Measurements from ENCODE around the gene NEURL4.

NEURL4 gene

DNA sequence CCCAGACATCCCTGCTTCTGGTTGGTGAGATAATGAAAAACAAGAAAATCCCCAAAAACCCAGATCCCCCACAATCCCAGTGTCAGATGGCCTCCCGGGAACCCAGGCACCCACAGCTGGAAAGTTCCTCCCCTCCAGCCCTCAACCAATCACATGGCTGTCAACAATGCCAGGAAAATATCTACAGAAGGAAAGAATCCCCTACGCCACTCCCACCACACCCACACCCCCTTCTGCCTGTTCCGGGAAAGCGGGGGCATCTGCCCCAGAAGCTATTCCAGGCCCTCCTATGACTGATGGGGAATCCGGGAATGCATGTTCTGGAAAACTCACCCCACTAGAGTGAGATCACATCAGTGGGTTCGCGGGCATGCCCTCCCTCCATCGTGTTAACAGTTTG, 27.6 kb upstream of the NEURL4 start:
- TF ChIP-seq CSDC2 (CRISPR knock-in tag; IDR thresholded peaks at IDR 0.05) (no peak), PPARA (CRISPR knock-in tag; IDR thresholded peaks at IDR 0.05; ENCODE audit: borderline replicate concordance) (no peak), TCF4 (CRISPR knock-in tag; IDR thresholded peaks at IDR 0.05; ENCODE audit: borderline replicate concordance) (no peak), ZC3H10 (CRISPR knock-in tag; IDR thresholded peaks at IDR 0.05) (no peak), SNAI2 (CRISPR knock-in tag; IDR thresholded peaks at IDR 0.05) (no peak), ZNF565 (CRISPR knock-in tag; conservative IDR thresholded peaks at IDR 0.05; ENCODE audit: low read depth) (no peak), BACH2 (CRISPR knock-in tag; IDR thresholded peaks at IDR 0.05; ENCODE audit: borderline replicate concordance) (no peak), ZNF70 (CRISPR knock-in tag; IDR thresholded peaks at IDR 0.05) (no peak), ESRRG (CRISPR knock-in tag; IDR thresholded peaks at IDR 0.05) (no peak), TOX (CRISPR knock-in tag; IDR thresholded peaks at IDR 0.05; ENCODE audit: borderline replicate concordance) (no peak), GLIS3 (CRISPR knock-in tag; IDR thresholded peaks at IDR 0.05) (no peak), ZFP30 (CRISPR knock-in tag; IDR thresholded peaks at IDR 0.05) (no peak), ZFP3 (CRISPR knock-in tag; IDR thresholded peaks at IDR 0.05) (no peak), ARNTL (CRISPR knock-in tag; IDR thresholded peaks at IDR 0.05; ENCODE audit: borderline replicate concordance, low read depth) (no peak), ZNF8 (CRISPR knock-in tag; IDR thresholded peaks at IDR 0.05) (no peak)
- TF ChIP-seq, protein P1, sequence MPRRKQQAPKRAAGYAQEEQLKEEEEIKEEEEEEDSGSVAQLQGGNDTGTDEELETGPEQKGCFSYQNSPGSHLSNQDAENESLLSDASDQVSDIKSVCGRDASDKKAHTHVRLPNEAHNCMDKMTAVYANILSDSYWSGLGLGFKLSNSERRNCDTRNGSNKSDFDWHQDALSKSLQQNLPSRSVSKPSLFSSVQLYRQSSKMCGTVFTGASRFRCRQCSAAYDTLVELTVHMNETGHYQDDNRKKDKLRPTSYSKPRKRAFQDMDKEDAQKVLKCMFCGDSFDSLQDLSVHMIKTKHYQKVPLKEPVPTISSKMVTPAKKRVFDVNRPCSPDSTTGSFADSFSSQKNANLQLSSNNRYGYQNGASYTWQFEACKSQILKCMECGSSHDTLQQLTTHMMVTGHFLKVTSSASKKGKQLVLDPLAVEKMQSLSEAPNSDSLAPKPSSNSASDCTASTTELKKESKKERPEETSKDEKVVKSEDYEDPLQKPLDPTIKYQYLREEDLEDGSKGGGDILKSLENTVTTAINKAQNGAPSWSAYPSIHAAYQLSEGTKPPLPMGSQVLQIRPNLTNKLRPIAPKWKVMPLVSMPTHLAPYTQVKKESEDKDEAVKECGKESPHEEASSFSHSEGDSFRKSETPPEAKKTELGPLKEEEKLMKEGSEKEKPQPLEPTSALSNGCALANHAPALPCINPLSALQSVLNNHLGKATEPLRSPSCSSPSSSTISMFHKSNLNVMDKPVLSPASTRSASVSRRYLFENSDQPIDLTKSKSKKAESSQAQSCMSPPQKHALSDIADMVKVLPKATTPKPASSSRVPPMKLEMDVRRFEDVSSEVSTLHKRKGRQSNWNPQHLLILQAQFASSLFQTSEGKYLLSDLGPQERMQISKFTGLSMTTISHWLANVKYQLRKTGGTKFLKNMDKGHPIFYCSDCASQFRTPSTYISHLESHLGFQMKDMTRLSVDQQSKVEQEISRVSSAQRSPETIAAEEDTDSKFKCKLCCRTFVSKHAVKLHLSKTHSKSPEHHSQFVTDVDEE (CRISPR knock-in tag; IDR thresholded peaks at IDR 0.05), result no peak
- TF ChIP-seq, protein P2, sequence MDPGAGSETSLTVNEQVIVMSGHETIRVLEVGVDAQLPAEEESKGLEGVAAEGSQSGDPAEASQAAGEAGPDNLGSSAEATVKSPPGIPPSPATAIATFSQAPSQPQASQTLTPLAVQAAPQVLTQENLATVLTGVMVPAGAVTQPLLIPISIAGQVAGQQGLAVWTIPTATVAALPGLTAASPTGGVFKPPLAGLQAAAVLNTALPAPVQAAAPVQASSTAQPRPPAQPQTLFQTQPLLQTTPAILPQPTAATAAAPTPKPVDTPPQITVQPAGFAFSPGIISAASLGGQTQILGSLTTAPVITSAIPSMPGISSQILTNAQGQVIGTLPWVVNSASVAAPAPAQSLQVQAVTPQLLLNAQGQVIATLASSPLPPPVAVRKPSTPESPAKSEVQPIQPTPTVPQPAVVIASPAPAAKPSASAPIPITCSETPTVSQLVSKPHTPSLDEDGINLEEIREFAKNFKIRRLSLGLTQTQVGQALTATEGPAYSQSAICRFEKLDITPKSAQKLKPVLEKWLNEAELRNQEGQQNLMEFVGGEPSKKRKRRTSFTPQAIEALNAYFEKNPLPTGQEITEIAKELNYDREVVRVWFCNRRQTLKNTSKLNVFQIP (CRISPR knock-in tag; IDR thresholded peaks at IDR 0.05; ENCODE audit: borderline replicate concordance, low read depth), result no peak
- TF ChIP-seq, protein P3, sequence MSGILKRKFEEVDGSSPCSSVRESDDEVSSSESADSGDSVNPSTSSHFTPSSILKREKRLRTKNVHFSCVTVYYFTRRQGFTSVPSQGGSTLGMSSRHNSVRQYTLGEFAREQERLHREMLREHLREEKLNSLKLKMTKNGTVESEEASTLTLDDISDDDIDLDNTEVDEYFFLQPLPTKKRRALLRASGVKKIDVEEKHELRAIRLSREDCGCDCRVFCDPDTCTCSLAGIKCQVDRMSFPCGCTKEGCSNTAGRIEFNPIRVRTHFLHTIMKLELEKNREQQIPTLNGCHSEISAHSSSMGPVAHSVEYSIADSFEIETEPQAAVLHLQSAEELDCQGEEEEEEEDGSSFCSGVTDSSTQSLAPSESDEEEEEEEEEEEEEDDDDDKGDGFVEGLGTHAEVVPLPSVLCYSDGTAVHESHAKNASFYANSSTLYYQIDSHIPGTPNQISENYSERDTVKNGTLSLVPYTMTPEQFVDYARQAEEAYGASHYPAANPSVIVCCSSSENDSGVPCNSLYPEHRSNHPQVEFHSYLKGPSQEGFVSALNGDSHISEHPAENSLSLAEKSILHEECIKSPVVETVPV (CRISPR knock-in tag; IDR thresholded peaks at IDR 0.05), result no peak
- TF ChIP-seq, protein P4, sequence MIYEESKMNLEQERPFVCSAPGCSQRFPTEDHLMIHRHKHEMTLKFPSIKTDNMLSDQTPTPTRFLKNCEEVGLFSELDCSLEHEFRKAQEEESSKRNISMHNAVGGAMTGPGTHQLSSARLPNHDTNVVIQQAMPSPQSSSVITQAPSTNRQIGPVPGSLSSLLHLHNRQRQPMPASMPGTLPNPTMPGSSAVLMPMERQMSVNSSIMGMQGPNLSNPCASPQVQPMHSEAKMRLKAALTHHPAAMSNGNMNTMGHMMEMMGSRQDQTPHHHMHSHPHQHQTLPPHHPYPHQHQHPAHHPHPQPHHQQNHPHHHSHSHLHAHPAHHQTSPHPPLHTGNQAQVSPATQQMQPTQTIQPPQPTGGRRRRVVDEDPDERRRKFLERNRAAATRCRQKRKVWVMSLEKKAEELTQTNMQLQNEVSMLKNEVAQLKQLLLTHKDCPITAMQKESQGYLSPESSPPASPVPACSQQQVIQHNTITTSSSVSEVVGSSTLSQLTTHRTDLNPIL (CRISPR knock-in tag; IDR thresholded peaks at IDR 0.05; ENCODE audit: low read depth), result no peak
- TF ChIP-seq, protein P5, sequence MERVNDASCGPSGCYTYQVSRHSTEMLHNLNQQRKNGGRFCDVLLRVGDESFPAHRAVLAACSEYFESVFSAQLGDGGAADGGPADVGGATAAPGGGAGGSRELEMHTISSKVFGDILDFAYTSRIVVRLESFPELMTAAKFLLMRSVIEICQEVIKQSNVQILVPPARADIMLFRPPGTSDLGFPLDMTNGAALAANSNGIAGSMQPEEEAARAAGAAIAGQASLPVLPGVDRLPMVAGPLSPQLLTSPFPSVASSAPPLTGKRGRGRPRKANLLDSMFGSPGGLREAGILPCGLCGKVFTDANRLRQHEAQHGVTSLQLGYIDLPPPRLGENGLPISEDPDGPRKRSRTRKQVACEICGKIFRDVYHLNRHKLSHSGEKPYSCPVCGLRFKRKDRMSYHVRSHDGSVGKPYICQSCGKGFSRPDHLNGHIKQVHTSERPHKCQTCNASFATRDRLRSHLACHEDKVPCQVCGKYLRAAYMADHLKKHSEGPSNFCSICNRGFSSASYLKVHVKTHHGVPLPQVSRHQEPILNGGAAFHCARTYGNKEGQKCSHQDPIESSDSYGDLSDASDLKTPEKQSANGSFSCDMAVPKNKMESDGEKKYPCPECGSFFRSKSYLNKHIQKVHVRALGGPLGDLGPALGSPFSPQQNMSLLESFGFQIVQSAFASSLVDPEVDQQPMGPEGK (CRISPR knock-in tag; IDR thresholded peaks at IDR 0.05; ENCODE audit: borderline replicate concordance), result no peak
- ATAC-seq, result no peak

DNA sequence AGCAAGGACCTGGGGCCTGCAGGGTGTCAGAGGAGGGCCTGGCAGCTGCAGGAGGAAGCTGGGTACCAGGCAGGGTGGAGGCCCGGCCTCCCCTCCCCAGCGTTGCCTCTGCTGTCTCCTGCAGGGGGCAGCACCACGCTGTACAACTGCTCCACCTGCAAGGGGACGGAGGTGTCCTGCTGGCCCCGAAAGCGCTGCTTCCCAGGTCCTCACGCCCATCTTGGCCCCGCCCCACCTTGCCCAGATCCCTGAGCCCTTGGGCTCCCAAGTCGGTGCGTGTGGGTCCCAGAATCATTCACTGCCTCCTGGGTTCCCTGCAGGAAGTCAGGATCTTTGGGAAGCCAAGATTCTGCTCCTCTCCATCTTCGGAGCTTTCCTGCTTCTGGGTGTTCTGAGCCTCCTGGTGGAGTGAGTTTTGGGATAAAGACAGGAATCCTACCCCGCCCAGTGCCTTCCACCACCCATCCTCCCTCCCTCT, 27.0 kb upstream of the NEURL4 start:
- TF ChIP-seq RARB (CRISPR knock-in tag; IDR thresholded peaks at IDR 0.05) (no peak), PPARA (CRISPR knock-in tag; IDR thresholded peaks at IDR 0.05; ENCODE audit: borderline replicate concordance) (no peak), BACH2 (CRISPR knock-in tag; IDR thresholded peaks at IDR 0.05; ENCODE audit: borderline replicate concordance) (no peak)
- TF ChIP-seq, protein P2 (CRISPR knock-in tag; IDR thresholded peaks at IDR 0.05; ENCODE audit: borderline replicate concordance, low read depth), result no peak
- peak; percentile 60 for ATAC-seq
